Peyer's patch (tissue), 4 donors: ENCODE measurements around the gene COL17A1. TPM values are rescaled to one million over a fixed set of nuclear protein-coding genes. Genes with fewer than 3 reads are reported as not detected.

Source experiments
- DNase-seq, 3 donors: peaks; one replicate each; pipeline ENCODE4 v3.0.0-alpha.2; 2017 to 2019
- H3K27ac ChIP-seq, 4 donors: fragments of 200-600 bp; sonication (generic); one replicate each; pipeline ENCODE4 v1.5.1; 2016 to 2019
- H3K27me3 ChIP-seq, 2 donors: fragments of 200-600 bp; sonication (generic); one replicate each; pipeline ENCODE4 v1.5.1; 2019
- H3K36me3 ChIP-seq, 3 donors: fragments of 200-600 bp; sonication (generic); one replicate each; pipeline ENCODE4 v1.5.1; 2016 to 2019
- H3K4me1 ChIP-seq, 4 donors: fragments of 200-600 bp; sonication (generic); one replicate each; pipeline ENCODE4 v1.5.1; 2016 to 2019
- H3K4me3 ChIP-seq, 4 donors: fragments of 200-600 bp; sonication (generic); 1 replicate in 3 of 4; 2 replicates in 1 of 4; pipeline ENCODE4 v1.5.1; 2016 to 2019; ENCODE audit warnings: mild to moderate bottlenecking in 1 of 4
- H3K9me3 ChIP-seq, 4 donors: fragments of 200-600 bp; sonication (generic); one replicate each; pipeline ENCODE4 v1.5.1; 2016 to 2019; ENCODE audit warnings: mild to moderate bottlenecking in 1 of 4
- POLR2A ChIP-seq, 2 donors: fragments of 450-650 bp; IDR thresholded peaks; one replicate each; pipeline ENCODE4 v1.5.1; 2017; ENCODE audit warnings: antibody characterized with exemption in 2 of 2, mild to moderate bottlenecking in 2 of 2, moderate library complexity in 2 of 2
- total RNA-seq, 4 donors: library from RNA; depleted of rRNA; stranded (reverse); fragments of >200 nt; gene quantifications; one replicate each; pipeline ENCODE4 v1.1.0, GENCODE V29; 2016
- TF ChIP-seq, protein P1 (sequence below), 6 experiments: fragments of 450-650 bp in 4 of 6; fragments of 200-600 bp in 2 of 6; sonication (generic) in 1 of 6; IDR thresholded peaks; one replicate each; pipeline ENCODE4 v1.5.1; 2017 to 2019; ENCODE audit warnings: antibody characterized with exemption in 6 of 6, mild to moderate bottlenecking in 3 of 6, moderate library complexity in 1 of 6

COL17A1 gene
- total RNA-seq, 4 donors from 2014 or later: 4.1 to 240 (median 97.1) TPM

DNA sequence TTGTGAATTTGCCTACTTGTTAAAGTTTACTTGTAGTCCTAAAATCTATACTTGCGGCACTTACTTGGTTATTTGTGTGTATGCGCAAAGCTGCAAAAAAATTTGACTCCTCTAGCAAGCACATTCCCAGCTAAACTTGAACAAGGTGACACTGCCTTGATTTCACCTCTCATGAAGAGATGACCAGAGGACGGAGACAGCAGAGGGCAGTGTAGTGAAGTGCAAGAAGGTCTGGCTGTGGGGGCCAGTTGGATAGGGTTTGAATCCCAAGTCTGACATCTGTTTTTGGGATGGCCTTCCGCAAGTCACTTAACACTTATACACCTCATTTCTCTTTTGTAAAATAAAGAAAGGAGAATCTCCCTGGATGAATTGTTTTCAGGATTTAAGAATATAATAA lies 103.0 kb downstream of the COL17A1 start:
- TF ChIP-seq, protein P1, sequence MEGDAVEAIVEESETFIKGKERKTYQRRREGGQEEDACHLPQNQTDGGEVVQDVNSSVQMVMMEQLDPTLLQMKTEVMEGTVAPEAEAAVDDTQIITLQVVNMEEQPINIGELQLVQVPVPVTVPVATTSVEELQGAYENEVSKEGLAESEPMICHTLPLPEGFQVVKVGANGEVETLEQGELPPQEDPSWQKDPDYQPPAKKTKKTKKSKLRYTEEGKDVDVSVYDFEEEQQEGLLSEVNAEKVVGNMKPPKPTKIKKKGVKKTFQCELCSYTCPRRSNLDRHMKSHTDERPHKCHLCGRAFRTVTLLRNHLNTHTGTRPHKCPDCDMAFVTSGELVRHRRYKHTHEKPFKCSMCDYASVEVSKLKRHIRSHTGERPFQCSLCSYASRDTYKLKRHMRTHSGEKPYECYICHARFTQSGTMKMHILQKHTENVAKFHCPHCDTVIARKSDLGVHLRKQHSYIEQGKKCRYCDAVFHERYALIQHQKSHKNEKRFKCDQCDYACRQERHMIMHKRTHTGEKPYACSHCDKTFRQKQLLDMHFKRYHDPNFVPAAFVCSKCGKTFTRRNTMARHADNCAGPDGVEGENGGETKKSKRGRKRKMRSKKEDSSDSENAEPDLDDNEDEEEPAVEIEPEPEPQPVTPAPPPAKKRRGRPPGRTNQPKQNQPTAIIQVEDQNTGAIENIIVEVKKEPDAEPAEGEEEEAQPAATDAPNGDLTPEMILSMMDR (IDR thresholded peaks at IDR 0.05): peak in 2 of 6 experiments; percentile 13 to 31
- no peak for TF ChIP-seq POLR2A (IDR thresholded peaks at IDR 0.05)
- no peaks in the 10 kb centered on the region for H3K36me3 ChIP-seq
- H3K4me3 ChIP-seq: no peak overlapping the region
- peaks cover 0 to 19% (median 5%) of the 10 kb centered on the region in 4 donors for H3K4me1 ChIP-seq
- DNase-seq: no peak
- H3K9me3 ChIP-seq: no peaks in the 10 kb centered on the region
- no peaks in the 10 kb centered on the region for H3K27me3 ChIP-seq
- no peak overlapping the region for H3K27ac ChIP-seq

Other genes with a start within 250 kb of the COL17A1 start
- 10 to 100 TPM; 12.1 to 68.5 (median 21.7) TPM for gene SH3PXD2A, start 230.3 kb downstream of the COL17A1 start, total RNA-seq
- gene STN1, start 167.7 kb downstream of the COL17A1 start, total RNA-seq: 10 to 100 TPM in 3 of 4 donors, 1 to 10 TPM in 1; 9.5 to 37.1 (median 18.5) TPM
- gene SLK, start 118.7 kb downstream of the COL17A1 start, total RNA-seq: 10 to 100 TPM; 38.5 to 55.4 (median 52.6) TPM
- gene SFR1, start 36.3 kb upstream of the COL17A1 start, total RNA-seq: 1 to 10 TPM; 2.5 to 5.8 (median 5.3) TPM
- gene CFAP43, start 146.5 kb upstream of the COL17A1 start, total RNA-seq: 10 to 100 TPM in 1 of 4 donors, under 1 TPM in 2, not detected in 1; 0.27 to 12.4 (median 0.76) TPM
- 100 to 1,000 TPM in 1 of 4 donors, 10 to 100 TPM in 3; 46.4 to 105 (median 69.5) TPM for gene GSTO1, start 169.0 kb upstream of the COL17A1 start, total RNA-seq
- gene GSTO2, start 183.3 kb upstream of the COL17A1 start, total RNA-seq: 10 to 100 TPM in 3 of 4 donors, 1 to 10 TPM in 1; 9.1 to 15.5 (median 13.7) TPM